ENCODE measurements around the gene PTCH1. TPM values are rescaled to one million over a fixed set of nuclear protein-coding genes. Genes with fewer than 3 reads are reported as not detected.

Gene PTCH1
- total and polyA plus RNA-seq, 10 of the 15 experiments (the other 5 are each of a cell fraction or from before 2014, with no cell fraction given), result 0.16 to 6.1 (median 2.6) TPM

- peaks cover 11% of the 10 kb centered on the region for H3K4me1 ChIP-seq (ENCODE audit: control insufficient read depth, insufficient read depth, low read length)
- ChIA-PET POLR2A (interaction anchor here (1.5 to 2.1 kb wide), 3 partner anchors 11 to 50 kb away, joined by 6 to 9 read pairs (median 6); no protein-coding TSS in a partner anchor), RAD21 (ENCODE audit: unreplicated experiment) (interaction anchor here (1.0 to 2.1 kb wide), 3 partner anchors 17 to 50 kb away, joined by 3 to 13 read pairs (median 5); no protein-coding TSS in a partner anchor), CTCF (interaction anchor here (1.1 to 2.0 kb wide), 2 partner anchors 9 to 30 kb away, joined by 3 to 4 read pairs; no protein-coding TSS in a partner anchor), SMC1A (ENCODE audit: uncharacterized antibody, unreplicated experiment) (interaction anchor here (0.7 to 1.8 kb wide), 3 partner anchors 39 to 127 kb away, joined by 3 to 6 read pairs (median 5); no protein-coding TSS in a partner anchor)
- DNase-seq (ENCODE audit: low read depth, low spot score) (no peak), FAIRE-seq (no peak), ATAC-seq (no peak)
- peak overlapping the region; percentile 94 for H3K4me3 ChIP-seq
- no peaks in the 10 kb centered on the region for H3K9me3 ChIP-seq (replicated peaks; ENCODE audit: control insufficient read depth, insufficient read depth, low read length)
- peaks cover 7 to 16% of the 10 kb centered on the region in 2 experiments; a peak in 3 of 4 replicates for H3K27me3 ChIP-seq (replicated peaks in 1 of 2; ENCODE audit: control insufficient read depth in 2 of 2, insufficient read depth in 2 of 2, low read length in 1 of 2)
- no peak overlapping the region for H3K27ac ChIP-seq (ENCODE audit: control insufficient read depth, insufficient read depth)
- WGBS (ENCODE audit: insufficient coverage, insufficient replicate concordance, low lambda C conversion rate, missing lambda C conversion rate), result 51% methylated on average over 30 of the region's 30 CpGs
- intact Hi-C loops (cut with micrococcal nuclease; ENCODE audit: unreplicated experiment), result no loop called here
- in situ Hi-C loops (cut with MboI), result no loop called here
- H3K4me2 ChIP-seq (ENCODE audit: control insufficient read depth, insufficient read depth), result peak overlapping the region; percentile 43
- H4K20me1 ChIP-seq (ENCODE audit: control insufficient read depth, insufficient read depth), result no peaks in the 10 kb centered on the region
- H3K79me2 ChIP-seq (ENCODE audit: control insufficient read depth, insufficient read depth, low read length), result peaks cover 9% of the 10 kb centered on the region
- BruUV-seq (replicated peaks), result no TSS peak
- H3K9ac ChIP-seq (ENCODE audit: control insufficient read depth, insufficient read depth, low read length), result peak overlapping the region; percentile 10; the same call in 1 of the 2 replicates
- TF ChIP-seq TARDBP (IDR thresholded peaks at IDR 0.05; ENCODE audit: borderline replicate concordance) (no peak), NFIC (IDR thresholded peaks at IDR 0.05; ENCODE audit: low read depth, low read length) (no peak), SMAD5 (IDR thresholded peaks at IDR 0.05; ENCODE audit: low read depth) (no peak), BCL3 (IDR thresholded peaks at IDR 0.05; ENCODE audit: borderline replicate concordance, insufficient read depth, low read depth, low read length, poor library complexity, severe bottlenecking) (no peak), CREB1 (IDR thresholded peaks at IDR 0.05; ENCODE audit: low read depth) (no peak)
- no peaks in the 10 kb centered on the region for H3K36me3 ChIP-seq (ENCODE audit: control insufficient read depth in 2 of 2, insufficient read depth in 2 of 2, low read length in 1 of 2)
- no peak overlapping the region for H2AFZ ChIP-seq (ENCODE audit: control insufficient read depth, low read depth, low read length)
Observed at GRCh38 chr9:95511952-95512708, 4.6 kb downstream of the PTCH1 start.

Data from GM12878 (cell line).